ENCODE measurements around the gene POLR2E.
A peak's percentile ranks its signal among the peaks of the same experiment; 100 is the strongest.

POLR2E gene

GRCh38 chr19:1128106-1128505, 32.9 kb upstream of the POLR2E start:
- Mint-ChIP-seq H3K27me3 (ENCODE audit: low read depth, poor library complexity) (no peaks in the 10 kb centered on the region), H3K4me3 (no peak overlapping the region), H3K36me3 (ENCODE audit: low read depth) (peaks cover 4% of the 10 kb centered on the region), H3K4me1 (peaks cover 10% of the 10 kb centered on the region), H3K27ac (no peak overlapping the region), H3K9me3 (no peaks in the 10 kb centered on the region)
- no peak for DNase-seq
- TF ChIP-seq CTCF (IDR thresholded peaks at IDR 0.05): no peak

- H3K27me3 Mint-ChIP-seq (ENCODE audit: low read depth, poor library complexity): no peaks in the 10 kb centered on the region
- no peaks in the 10 kb centered on the region for H3K9me3 Mint-ChIP-seq
- no peak for DNase-seq
- no peak overlapping the region for H3K4me3 Mint-ChIP-seq
- H3K36me3 Mint-ChIP-seq (ENCODE audit: low read depth): peaks cover 8% of the 10 kb centered on the region
- no peak for TF ChIP-seq CTCF (IDR thresholded peaks at IDR 0.05)
- H3K4me1 Mint-ChIP-seq: peaks cover 14% of the 10 kb centered on the region
- H3K27ac Mint-ChIP-seq: no peak overlapping the region
Observed at GRCh38 chr19:1126984-1127760, 32.0 kb upstream of the POLR2E start.

- no peak for TF ChIP-seq CTCF (IDR thresholded peaks at IDR 0.05)
- Mint-ChIP-seq H3K9me3 (no peaks in the 10 kb centered on the region), H3K27ac (peak overlapping the region; percentile 36), H3K27me3 (ENCODE audit: low read depth, poor library complexity) (no peaks in the 10 kb centered on the region), H3K4me3 (no peak overlapping the region), H3K4me1 (peaks cover 8% of the 10 kb centered on the region), H3K36me3 (ENCODE audit: low read depth) (peaks cover 16% of the 10 kb centered on the region)
- DNase-seq: no peak
Observed at GRCh38 chr19:1125601-1126467, 30.7 kb upstream of the POLR2E start.

GRCh38 chr19:1123885-1124677, 28.9 kb upstream of the POLR2E start:
- Mint-ChIP-seq H3K4me1 (peaks cover 8% of the 10 kb centered on the region), H3K27me3 (ENCODE audit: low read depth, poor library complexity) (no peaks in the 10 kb centered on the region), H3K27ac (no peak overlapping the region), H3K9me3 (no peaks in the 10 kb centered on the region), H3K36me3 (ENCODE audit: low read depth) (peaks cover 16% of the 10 kb centered on the region), H3K4me3 (no peak overlapping the region)
- DNase-seq: no peak
- no peak for TF ChIP-seq CTCF (IDR thresholded peaks at IDR 0.05)

GRCh38 chr19:1123381-1123780, 28.2 kb upstream of the POLR2E start:
- TF ChIP-seq CTCF (IDR thresholded peaks at IDR 0.05): no peak
- H3K4me3 Mint-ChIP-seq: no peak overlapping the region
- H3K9me3 Mint-ChIP-seq: no peaks in the 10 kb centered on the region
- H3K36me3 Mint-ChIP-seq (ENCODE audit: low read depth): peaks cover 22% of the 10 kb centered on the region
- H3K27me3 Mint-ChIP-seq (ENCODE audit: low read depth, poor library complexity): no peaks in the 10 kb centered on the region
- peaks cover 8% of the 10 kb centered on the region for H3K4me1 Mint-ChIP-seq
- no peak for DNase-seq
- H3K27ac Mint-ChIP-seq: no peak overlapping the region

All from nephron progenitor cell (in vitro differentiated cells).